Activated CD8-positive, alpha-beta memory T cell treated with anti-CD3 and anti-CD28 coated beads, Interleukin-2, amount 50 U/mL, for 24 hours (primary cell): ENCODE measurements around the gene GALNT18.

ENCODE experiments used
- DNase-seq: peaks from one replicate; pipeline ENCODE4 v3.0.0-alpha.2; 2020; ENCODE audit errors: extremely low read depth

The GALNT18 gene

GRCh38 chr11:11624204-11624603 is 2.4 kb upstream of the GALNT18 start:
- DNase-seq, result no peak

- DNase-seq, result no peak
Observed at GRCh38 chr11:11622772-11623171, 967 bp upstream of the GALNT18 start.

- no peak for DNase-seq
Observed at GRCh38 chr11:11622340-11622706, 518 bp upstream of the GALNT18 start.

- no peak for DNase-seq
Observed at GRCh38 chr11:11620921-11621572, 758 bp downstream of the GALNT18 start.

GRCh38 chr11:11620173-11620920 is 1.5 kb downstream of the GALNT18 start:
- DNase-seq, result no peak

- no peak for DNase-seq
Observed at GRCh38 chr11:11618973-11619435, 2.8 kb downstream of the GALNT18 start.

- no peak for DNase-seq
Observed at GRCh38 chr11:11615086-11615485, 6.7 kb downstream of the GALNT18 start.

- no peak for DNase-seq
Observed at GRCh38 chr11:11612439-11612838, 9.4 kb downstream of the GALNT18 start.

GRCh38 chr11:11611381-11611780 is 10.4 kb downstream of the GALNT18 start:
- DNase-seq, result no peak

GRCh38 chr11:11608783-11609232 is 13.0 kb downstream of the GALNT18 start:
- DNase-seq, result no peak

- DNase-seq, result no peak
Observed at GRCh38 chr11:11607772-11608171, 14.0 kb downstream of the GALNT18 start.

- no peak for DNase-seq
Observed at GRCh38 chr11:11605821-11606450, 15.9 kb downstream of the GALNT18 start.

- DNase-seq, result no peak
Observed at GRCh38 chr11:11605181-11605580, 16.6 kb downstream of the GALNT18 start.

GRCh38 chr11:11604370-11604990 is 17.3 kb downstream of the GALNT18 start:
- DNase-seq, result no peak

- no peak for DNase-seq
Observed at GRCh38 chr11:11602011-11602410, 19.8 kb downstream of the GALNT18 start.

- no peak for DNase-seq
Observed at GRCh38 chr11:11600288-11600687, 21.5 kb downstream of the GALNT18 start.

GRCh38 chr11:11598243-11598642 is 23.6 kb downstream of the GALNT18 start:
- DNase-seq, result no peak

GRCh38 chr11:11594162-11594561 is 27.6 kb downstream of the GALNT18 start:
- no peak for DNase-seq

- no peak for DNase-seq
Observed at GRCh38 chr11:11592146-11592684, 29.6 kb downstream of the GALNT18 start.

- no peak for DNase-seq
Observed at GRCh38 chr11:11589437-11589836, 32.4 kb downstream of the GALNT18 start.

GRCh38 chr11:11588891-11589290 is 32.9 kb downstream of the GALNT18 start:
- no peak for DNase-seq

- no peak for DNase-seq
Observed at GRCh38 chr11:11588243-11588642, 33.6 kb downstream of the GALNT18 start.
